Activated CD4-positive, alpha-beta T cell treated with anti-CD3 and anti-CD28 coated beads, Interleukin-2, amount 10 ng/mL, durations not matched to agents 24 days and 14 days (primary cell): ENCODE results near the gene OTOP2. TPM values are rescaled to one million over a fixed set of nuclear protein-coding genes. Genes with fewer than 3 reads are reported as not detected.
"Not testable (repeated sequence)": the region's sequence is repeated elsewhere in the genome, so short reads cannot be mapped to it uniquely, and the experiment has no call there.

Experiments
- DNase-seq: peaks from one replicate; pipeline ENCODE4 v3.0.0; 2022
- H3K27ac Mint-ChIP-seq: one replicate; pipeline ENCODE4 v1.8.0; 2022; ENCODE audit warnings: mild to moderate bottlenecking, mixed read lengths
- H3K27me3 Mint-ChIP-seq: one replicate; pipeline ENCODE4 v1.8.0; 2022; ENCODE audit warnings: mixed read lengths
- H3K36me3 Mint-ChIP-seq: one replicate; pipeline ENCODE4 v1.8.0; 2022; ENCODE audit warnings: low read depth, mild to moderate bottlenecking, mixed read lengths
- H3K4me1 Mint-ChIP-seq: one replicate; pipeline ENCODE4 v1.8.0; 2021; ENCODE audit warnings: mixed read lengths
- H3K4me3 Mint-ChIP-seq: one replicate; pipeline ENCODE4 v1.8.0; 2022; ENCODE audit warnings: mild to moderate bottlenecking, moderate library complexity, mixed read lengths
- H3K9me3 Mint-ChIP-seq: one replicate; pipeline ENCODE4 v1.8.0; 2021; ENCODE audit warnings: mixed read lengths
- intact Hi-C: fragments of 100-400 bp; cut with micrococcal nuclease; formaldehyde crosslinking; loops from one replicate; pipeline ENCODE4 v1.15.1; 2023
- total RNA-seq: library from RNA; stranded (reverse); gene quantifications from 2 replicates; pipeline ENCODE4 v1.2.3, GENCODE V29; 2022

Gene OTOP2
- total RNA-seq, 1 donor from 2014 or later, result not detected

DNA sequence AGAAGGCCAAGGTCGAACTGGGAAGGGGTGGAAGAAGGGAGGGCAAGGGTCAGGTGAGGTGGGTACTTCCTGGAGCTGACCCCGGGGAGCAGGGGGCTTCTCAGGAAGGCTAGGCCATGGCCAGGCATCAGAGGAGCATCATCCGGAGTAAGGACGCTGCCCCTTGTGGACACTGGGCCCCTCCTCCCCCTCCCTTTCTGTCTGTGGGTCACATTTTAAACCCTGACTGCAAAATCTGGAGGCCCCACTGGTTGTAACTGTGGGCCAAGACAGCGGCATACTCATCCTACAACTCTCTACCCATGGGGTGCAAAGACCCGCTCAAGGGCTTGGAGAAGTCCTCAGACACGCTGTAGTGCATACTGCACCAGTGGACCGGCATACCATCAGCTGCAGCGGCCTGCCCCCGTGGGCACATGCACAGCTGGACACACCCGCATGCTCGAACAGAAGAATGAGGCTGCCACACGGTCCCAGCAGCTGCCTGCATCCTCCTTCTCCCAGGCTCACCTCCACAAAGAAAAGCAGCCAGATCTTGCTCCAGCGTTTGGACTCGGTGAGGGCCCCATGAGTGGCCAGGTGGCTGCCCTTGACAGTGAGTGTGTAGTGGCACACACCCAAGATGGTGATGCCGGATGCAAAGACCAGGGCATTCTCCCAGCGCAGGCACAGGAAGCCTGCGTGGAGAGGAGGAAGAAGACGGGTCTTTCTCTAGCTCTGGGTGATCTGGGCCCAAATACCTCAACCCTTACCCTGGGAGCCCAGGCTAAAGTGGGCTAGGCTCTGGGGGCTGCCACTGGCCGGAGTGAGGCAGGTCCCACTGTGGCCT is 31.8 kb upstream of the OTOP2 start:
- peaks cover 2% of the 10 kb centered on the region for H3K4me1 Mint-ChIP-seq
- no peaks in the 10 kb centered on the region for H3K9me3 Mint-ChIP-seq
- H3K4me3 Mint-ChIP-seq, result no peak overlapping the region
- no peak for DNase-seq
- H3K36me3 Mint-ChIP-seq, result no peaks in the 10 kb centered on the region
- no peak overlapping the region for H3K27ac Mint-ChIP-seq
- H3K27me3 Mint-ChIP-seq, result peaks cover 46% of the 10 kb centered on the region
- intact Hi-C loops, result no loop called here

DNA sequence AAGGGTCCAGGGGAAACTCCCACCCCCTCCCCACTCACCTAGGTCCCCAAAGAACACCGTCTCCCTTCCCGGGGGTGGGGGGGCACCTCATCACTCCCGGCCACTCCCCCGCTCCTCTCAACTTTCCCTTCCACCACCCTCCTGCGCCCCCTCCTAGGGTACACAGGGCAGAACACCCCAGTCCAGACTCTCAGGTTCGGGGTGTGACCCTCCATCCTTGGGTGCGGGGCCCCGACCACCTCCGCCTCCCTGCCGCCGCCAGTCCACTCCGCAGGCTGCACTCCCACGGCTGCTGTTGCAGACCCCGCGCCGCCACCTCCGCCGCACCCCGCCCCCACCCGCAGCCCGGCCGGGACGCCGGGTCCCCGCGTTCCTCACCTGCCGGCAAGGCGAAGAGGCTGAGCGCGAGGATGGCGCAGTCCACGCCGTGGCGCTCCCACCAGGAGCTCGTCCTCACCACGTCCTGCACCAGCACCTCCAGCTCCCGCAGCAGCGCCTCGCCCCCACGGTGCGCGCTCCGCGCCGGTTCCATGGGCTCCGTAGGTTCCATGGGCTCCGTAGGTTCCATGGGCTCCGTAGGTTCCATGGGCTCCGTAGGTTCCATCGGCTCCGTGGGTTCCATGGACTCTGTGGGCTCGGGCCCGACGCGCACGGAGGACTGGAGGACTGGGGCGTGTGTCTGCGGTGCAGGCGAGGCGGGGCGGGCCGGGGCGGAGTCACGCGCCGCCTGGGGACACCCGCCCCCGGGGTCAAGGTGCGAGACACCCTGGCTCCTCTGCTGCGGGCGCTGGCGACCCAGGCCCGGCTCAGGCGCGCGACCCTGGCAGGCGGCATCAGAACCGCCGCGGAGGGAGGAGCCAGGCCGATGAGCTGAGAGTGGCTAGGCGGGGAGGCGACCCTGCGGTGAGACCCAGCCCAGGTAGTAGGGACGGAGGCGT is 30.8 kb upstream of the OTOP2 start, which contains the start of gene FADS6:
FADS6 (minus strand) TSS at position 660 of the 938 bp plus-strand sequence; CDS start at position 622, 38 bp downstream.
- Mint-ChIP-seq H3K36me3 (no peaks in the 10 kb centered on the region), H3K9me3 (no peaks in the 10 kb centered on the region), H3K27me3 (peaks cover 47% of the 10 kb centered on the region), H3K27ac (no peak within 1 kb of the TSS), H3K4me1 (peaks cover 2% of the 10 kb centered on the region), H3K4me3 (peak within 1 kb of the TSS; percentile 68)
- intact Hi-C loops, result no loop called here
- DNase-seq, result peak; percentile 70

DNA sequence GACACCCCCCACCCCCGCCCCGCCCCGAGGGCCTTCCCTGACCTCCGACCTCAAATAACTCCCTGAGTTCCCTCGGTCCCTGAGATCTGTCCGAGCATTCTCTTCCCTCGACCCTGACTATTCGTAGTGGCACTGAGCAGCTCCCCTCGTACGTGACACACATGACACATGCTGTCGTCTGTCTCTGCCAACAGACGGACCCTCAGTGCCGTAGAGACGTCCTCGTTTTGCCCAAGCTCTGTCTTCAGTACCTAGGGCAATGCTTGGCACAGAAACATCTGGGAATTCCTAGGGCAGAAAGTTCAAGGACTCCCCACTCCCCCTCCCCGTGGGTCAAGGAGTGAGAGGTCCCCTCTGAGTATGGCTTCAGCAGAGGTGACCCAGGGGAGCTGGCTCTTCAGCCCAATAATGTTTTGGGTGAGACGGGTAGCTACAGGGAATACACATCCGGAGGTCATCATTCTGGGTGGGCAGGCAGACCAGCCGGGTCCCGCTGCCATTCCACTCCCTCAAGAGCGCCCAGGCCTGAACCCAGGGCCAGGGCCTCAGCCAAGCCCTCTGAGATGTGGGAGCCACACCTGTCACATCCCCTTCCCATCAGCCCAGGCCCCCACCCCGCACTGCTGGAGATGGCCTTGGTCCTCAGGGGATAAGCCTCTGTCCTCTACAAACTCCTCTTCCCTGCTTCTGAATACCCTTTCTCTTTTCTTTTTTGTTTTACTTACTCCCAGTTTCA is 30.0 kb upstream of the OTOP2 start:
- no peak overlapping the region for H3K27ac Mint-ChIP-seq
- no peaks in the 10 kb centered on the region for H3K36me3 Mint-ChIP-seq
- no peak for DNase-seq
- no peaks in the 10 kb centered on the region for H3K9me3 Mint-ChIP-seq
- H3K27me3 Mint-ChIP-seq, result peaks cover 46% of the 10 kb centered on the region
- peaks cover 2% of the 10 kb centered on the region for H3K4me1 Mint-ChIP-seq
- peak overlapping the region; percentile 68 for H3K4me3 Mint-ChIP-seq
- intact Hi-C loops, result no loop called here

DNA sequence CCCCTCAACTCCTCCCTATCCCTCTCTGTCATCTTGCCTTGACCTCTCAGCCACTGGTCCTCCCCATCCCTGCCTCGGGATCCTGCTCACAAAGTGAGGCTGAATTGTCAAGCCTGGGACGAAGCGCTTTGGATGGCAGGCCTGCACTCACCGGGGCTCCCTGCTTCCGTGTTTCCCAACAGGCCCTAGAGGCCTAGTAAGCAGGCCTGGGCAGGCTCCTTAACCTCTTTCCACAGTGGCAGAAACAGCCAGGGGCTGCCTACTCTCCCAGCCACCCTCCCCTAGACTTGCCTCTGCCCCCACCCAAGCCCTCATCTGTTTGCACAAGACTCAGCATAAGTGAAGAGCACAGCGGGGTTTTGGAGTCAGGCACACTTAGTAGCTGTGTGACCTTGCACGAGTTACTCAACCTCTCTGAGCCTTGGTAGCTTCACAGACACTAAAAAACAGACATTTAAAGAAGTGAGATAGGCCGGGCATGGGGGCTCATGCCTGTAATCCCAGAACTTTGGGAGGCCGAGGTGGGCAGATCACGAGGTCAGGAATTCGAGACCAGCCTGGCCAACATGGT is 25.6 kb upstream of the OTOP2 start:
- Mint-ChIP-seq H3K9me3 (no peaks in the 10 kb centered on the region), H3K36me3 (no peaks in the 10 kb centered on the region), H3K4me3 (no peak overlapping the region), H3K27ac (no peak overlapping the region), H3K4me1 (peaks cover 2% of the 10 kb centered on the region), H3K27me3 (peaks cover 37% of the 10 kb centered on the region)
- no peak for DNase-seq
- intact Hi-C loops, result no loop called here

DNA sequence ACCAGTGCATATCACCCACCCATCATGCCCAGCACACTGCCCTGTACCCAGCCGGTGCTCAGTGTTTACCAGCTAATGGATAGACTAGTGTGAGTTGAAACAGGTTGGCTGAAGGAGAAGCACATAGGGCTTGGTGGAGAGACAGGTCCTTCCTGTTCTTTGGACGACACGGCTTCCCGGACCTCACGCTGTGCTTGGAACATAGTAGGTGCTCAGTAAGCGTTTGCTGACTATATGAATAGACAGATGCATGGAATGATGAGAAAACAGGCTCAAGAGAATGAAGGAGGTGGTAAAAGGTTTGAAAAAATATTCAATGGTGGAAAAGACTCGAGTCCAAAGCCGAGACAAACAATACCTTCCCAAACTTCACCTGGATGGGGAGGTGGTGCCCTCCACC is 23.9 kb upstream of the OTOP2 start:
- Mint-ChIP-seq H3K4me1 (no peaks in the 10 kb centered on the region), H3K4me3 (no peak overlapping the region), H3K36me3 (no peaks in the 10 kb centered on the region), H3K9me3 (no peaks in the 10 kb centered on the region), H3K27ac (no peak overlapping the region), H3K27me3 (peaks cover 24% of the 10 kb centered on the region)
- no peak for DNase-seq
- intact Hi-C loops, result no loop called here

DNA sequence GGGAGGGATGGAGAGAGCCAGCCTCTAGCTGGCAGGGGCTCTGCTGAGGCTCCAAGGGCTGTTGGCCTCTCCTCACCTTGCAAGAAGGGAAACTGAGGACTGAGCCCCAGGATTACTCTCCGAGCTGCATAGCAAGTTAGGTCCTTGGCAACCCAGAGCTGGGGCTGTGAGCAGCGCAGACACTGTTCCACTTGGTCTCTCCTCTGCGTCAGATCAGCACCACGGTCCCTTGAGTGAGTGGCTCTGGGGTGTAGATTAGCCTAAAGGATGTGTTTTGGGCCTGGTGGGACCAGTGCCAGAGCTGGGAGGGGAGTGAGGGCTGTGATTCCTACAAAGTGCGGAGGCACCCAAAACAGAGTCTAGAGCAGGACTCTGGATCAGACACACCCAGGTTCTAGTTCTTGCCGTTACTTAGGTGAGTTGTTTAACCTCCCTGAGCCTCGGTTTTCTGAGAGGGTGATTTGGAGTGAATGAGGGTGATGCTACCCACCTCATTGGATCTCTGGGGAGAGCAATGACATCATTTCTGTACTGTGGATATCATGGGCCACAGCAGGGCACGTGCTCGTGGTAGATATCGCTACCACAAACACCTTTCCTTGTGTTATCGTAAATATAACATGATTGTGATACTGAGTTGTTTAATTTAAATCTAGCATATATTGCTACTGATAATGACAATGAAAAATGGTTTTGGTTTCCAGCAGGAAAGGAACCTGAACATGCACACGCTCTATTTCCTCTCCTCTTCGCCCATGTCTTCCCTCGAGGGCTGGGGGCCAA is 22.5 kb upstream of the OTOP2 start:
- Mint-ChIP-seq H3K4me3 (no peak overlapping the region), H3K27me3 (peaks cover 13% of the 10 kb centered on the region), H3K4me1 (no peaks in the 10 kb centered on the region), H3K27ac (no peak overlapping the region), H3K36me3 (no peaks in the 10 kb centered on the region), H3K9me3 (no peaks in the 10 kb centered on the region)
- no peak for DNase-seq
- intact Hi-C loops, result no loop called here

DNA sequence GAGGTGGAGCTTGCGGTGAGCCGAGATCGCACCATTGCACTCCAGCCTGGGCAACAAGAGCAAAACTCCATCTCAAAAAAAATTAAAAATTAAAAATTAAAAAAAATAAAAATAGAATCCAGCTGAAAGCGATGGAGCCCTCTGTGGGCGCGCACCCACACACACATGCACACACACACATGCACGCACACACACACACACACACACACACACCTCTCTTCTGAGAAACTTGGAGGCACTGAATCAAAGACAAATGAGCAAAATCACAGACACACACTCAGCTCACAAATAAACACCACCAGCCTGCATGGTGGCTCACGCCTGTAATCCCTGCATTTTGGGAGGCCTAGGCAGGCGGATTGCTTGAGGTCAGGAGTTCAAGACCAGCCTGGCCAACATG is 21.0 kb upstream of the OTOP2 start:
- Mint-ChIP-seq H3K4me3 (no peak overlapping the region), H3K36me3 (no peaks in the 10 kb centered on the region), H3K27ac (no peak overlapping the region), H3K9me3 (no peaks in the 10 kb centered on the region), H3K27me3 (peaks cover 7% of the 10 kb centered on the region), H3K4me1 (no peaks in the 10 kb centered on the region)
- intact Hi-C loops, result no loop called here
- DNase-seq, result no peak

DNA sequence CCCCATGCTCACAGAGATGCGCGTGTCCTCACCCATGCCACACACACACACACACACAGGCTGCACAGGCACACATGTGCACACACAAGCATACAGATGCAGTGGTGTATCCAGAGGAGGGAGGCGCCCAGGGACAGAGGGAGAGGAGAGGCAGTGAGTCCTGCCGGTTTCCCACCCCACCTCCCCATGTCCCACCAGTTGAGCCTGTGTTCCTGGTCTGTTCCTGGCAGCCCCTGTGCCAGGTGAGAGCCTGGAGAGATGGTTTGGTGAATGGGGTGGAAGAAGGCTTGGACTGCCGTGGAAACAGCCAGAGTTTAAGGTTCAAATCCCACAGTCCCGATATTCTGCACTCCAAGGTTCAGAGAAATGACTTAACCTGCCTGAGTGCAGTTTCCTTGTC is 20.4 kb upstream of the OTOP2 start:
- Mint-ChIP-seq H3K27ac (no peak overlapping the region), H3K27me3 (peaks cover 11% of the 10 kb centered on the region), H3K4me3 (no peak overlapping the region), H3K36me3 (no peaks in the 10 kb centered on the region), H3K9me3 (no peaks in the 10 kb centered on the region), H3K4me1 (no peaks in the 10 kb centered on the region)
- intact Hi-C loops, result no loop called here
- no peak for DNase-seq

DNA sequence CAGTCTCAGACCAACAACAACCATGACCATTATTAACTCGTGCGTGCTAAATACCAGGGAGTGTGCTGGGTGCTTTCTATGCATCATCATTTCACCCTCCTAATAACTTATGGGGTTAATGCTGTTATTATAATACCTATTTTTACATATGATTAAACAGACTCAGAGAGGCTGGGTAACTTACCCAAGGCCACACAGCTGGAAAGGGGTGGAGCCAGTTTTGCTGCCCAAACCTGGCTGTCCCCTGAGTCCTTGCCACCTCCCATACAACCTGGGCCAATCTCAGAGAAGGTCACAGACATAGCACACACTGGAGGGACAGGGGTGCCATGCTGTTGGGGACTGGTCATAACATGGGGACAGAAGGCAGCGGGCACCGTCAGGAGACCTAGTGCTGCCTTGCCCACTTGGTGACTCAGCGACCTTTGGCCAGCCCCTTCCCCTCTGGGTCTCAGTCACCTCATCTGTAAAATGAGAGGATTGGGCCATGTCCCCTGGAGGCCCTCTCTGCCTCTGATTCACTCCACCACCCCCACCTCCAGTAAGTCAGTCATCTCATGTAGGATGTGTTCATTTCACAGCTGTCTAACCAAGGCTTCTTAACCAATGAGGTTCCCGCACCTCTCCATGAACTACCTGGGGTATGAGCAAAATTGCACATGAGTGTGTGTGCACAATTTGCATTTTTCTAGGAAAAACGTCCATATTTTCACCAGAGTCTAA is 19.2 kb upstream of the OTOP2 start:
- no peak overlapping the region for H3K27ac Mint-ChIP-seq
- H3K4me3 Mint-ChIP-seq, result no peak overlapping the region
- no peaks in the 10 kb centered on the region for H3K4me1 Mint-ChIP-seq
- H3K27me3 Mint-ChIP-seq, result peaks cover 11% of the 10 kb centered on the region
- H3K9me3 Mint-ChIP-seq, result no peaks in the 10 kb centered on the region
- DNase-seq, result no peak
- intact Hi-C loops, result no loop called here
- no peaks in the 10 kb centered on the region for H3K36me3 Mint-ChIP-seq

DNA sequence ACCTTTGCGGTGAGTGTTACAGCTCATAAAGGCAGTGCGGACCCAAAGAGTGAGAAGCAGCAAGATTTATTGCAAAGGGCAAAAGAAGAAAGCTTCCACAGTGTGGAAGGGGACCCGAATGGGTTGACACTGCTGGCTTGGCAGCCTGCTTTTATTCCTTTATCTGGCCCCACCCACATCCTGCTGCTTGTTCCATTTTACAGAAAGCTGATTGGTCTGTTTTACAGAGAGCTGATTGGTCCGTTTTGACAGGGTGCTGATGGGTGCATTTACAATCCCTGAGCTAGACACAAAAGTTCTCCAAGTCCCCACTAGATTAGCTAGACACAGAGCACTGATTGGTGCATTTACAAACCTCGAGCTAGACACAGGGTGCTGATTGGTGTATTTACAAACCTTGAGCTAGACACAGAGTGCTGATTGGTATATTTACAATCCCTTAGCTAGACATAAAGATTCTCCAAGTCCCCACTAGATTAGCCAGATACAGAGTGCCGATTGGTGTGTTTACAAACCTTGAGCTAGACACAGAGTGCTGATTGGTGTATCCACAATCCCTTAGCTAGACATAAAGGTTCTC is 17.8 kb upstream of the OTOP2 start:
- H3K36me3 Mint-ChIP-seq, H3K27ac Mint-ChIP-seq, intact Hi-C loops, H3K27me3 Mint-ChIP-seq, H3K4me3 Mint-ChIP-seq, H3K4me1 Mint-ChIP-seq, H3K9me3 Mint-ChIP-seq: not testable (repeated sequence)
- DNase-seq, result peak; percentile 66

DNA sequence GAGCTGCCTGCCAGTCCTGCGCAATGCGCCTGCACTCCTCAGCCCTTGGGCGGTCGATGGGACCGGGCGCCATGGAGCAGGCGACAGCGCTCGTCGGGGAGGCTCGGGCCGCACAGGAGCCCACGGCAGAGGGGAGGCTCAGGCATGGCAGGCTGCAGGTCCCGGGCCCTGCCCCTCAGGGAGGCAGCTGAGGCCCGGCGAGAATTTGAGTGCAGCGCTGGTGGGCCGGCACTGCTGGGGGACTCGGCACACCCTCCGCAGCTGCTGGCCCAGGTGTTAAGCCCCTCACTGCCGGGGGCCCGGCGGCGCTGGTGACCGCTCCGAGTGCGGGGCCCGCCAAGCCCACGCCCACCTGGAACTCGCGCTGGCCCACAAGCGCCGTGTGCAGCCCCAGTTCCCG is 17.1 kb upstream of the OTOP2 start:
- intact Hi-C loops, result no loop called here
- H3K36me3 Mint-ChIP-seq, result no peaks in the 10 kb centered on the region
- no peak overlapping the region for H3K4me3 Mint-ChIP-seq
- H3K4me1 Mint-ChIP-seq, result no peaks in the 10 kb centered on the region
- DNase-seq, result no peak
- H3K9me3 Mint-ChIP-seq, result no peaks in the 10 kb centered on the region
- H3K27ac Mint-ChIP-seq, result no peak overlapping the region
- H3K27me3 Mint-ChIP-seq, result peaks cover 9% of the 10 kb centered on the region

DNA sequence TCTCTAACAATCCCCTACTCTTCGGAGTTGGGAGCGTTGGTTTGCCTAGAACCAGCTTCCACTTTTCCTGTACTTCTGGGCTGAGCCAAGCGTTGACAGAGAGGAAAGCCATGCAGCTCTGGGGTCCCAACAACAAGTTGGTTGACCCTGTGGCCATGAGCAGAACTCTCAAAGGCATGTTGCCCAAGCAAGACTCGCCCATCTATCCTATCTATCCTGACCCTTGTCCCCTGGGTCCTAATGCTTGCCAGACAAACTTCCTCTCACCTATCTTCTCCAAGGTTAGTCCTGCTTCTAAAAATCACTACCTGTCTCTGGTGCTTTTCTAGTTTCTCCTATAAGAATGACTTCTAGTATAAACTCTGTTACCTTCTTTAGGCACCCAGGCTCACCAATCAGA is 15.0 kb upstream of the OTOP2 start:
- H3K4me1 Mint-ChIP-seq, H3K36me3 Mint-ChIP-seq, H3K4me3 Mint-ChIP-seq, DNase-seq, H3K27ac Mint-ChIP-seq, intact Hi-C loops, H3K9me3 Mint-ChIP-seq: not testable (repeated sequence)
- H3K27me3 Mint-ChIP-seq, result peaks cover 13% of the 10 kb centered on the region
